Measurements from ENCODE around the gene OSBPL8.

- TF ChIP-seq POLR2A (IDR thresholded peaks at IDR 0.05) (no peak), POLR2AphosphoS5 (IDR thresholded peaks at IDR 0.05) (no peak)
Observed at GRCh38 chr12:76536546-76536945, 23.0 kb downstream of the OSBPL8 start.
